CD8-positive, alpha-beta memory T cell (primary cell): Measurements from ENCODE around the gene ARID1B. TPM values are rescaled to one million over a fixed set of nuclear protein-coding genes. Genes with fewer than 3 reads are reported as not detected.

Experiments used
- CTCF ChIA-PET: fragments of 350-600 bp; sonication (Branson Sonifier 250); formaldehyde crosslinking; loops from one replicate; lab custom pipeline; 2021; ENCODE audit warnings: antibody characterized with exemption; lab: Charles Lee
- POLR2A ChIA-PET: fragments of 350-600 bp; sonication (Branson Sonifier 250); formaldehyde crosslinking; loops from one replicate; lab custom pipeline; 2021; ENCODE audit warnings: antibody characterized with exemption; lab: Charles Lee
- DNase-seq, 5 donors: peaks; one replicate each; pipeline versions ENCODE4 v3.0.0 to v3.0.0-alpha.2; 2020 to 2022; ENCODE audit warnings: mixed read lengths in 1 of 5
- H3K27ac ChIP-seq: one replicate; pipeline ENCODE4 v1.7.0; 2013; ENCODE audit warnings: low read depth, mild to moderate bottlenecking, low read length, moderate library complexity
- H3K27me3 ChIP-seq: 2 replicates; pipeline ENCODE4 v1.7.0; 2013; ENCODE audit warnings: low read length, mild to moderate bottlenecking; ENCODE audit not compliant: insufficient read depth, poor library complexity, severe bottlenecking
- H3K36me3 ChIP-seq: 2 replicates; pipeline ENCODE4 v1.7.0; 2013; ENCODE audit warnings: mild to moderate bottlenecking, low read length, moderate library complexity; ENCODE audit not compliant: insufficient read depth
- H3K4me1 ChIP-seq: 2 replicates; pipeline ENCODE4 v1.7.0; 2013; ENCODE audit warnings: mild to moderate bottlenecking, low read length, moderate library complexity; ENCODE audit not compliant: insufficient read depth
- H3K4me3 ChIP-seq: 2 replicates; pipeline ENCODE4 v1.7.0; 2013; ENCODE audit warnings: mild to moderate bottlenecking, low read length
- H3K9me3 ChIP-seq: 2 replicates; pipeline ENCODE4 v1.7.0; 2013; ENCODE audit warnings: mild to moderate bottlenecking, low read length
- H3K27ac Mint-ChIP-seq, 8 donors: one replicate each; pipeline ENCODE4 v1.8.0; 2020 to 2021; ENCODE audit warnings: mixed read lengths in 8 of 8, mild to moderate bottlenecking in 6 of 8, inconsistent platforms in 3 of 8, moderate library complexity in 3 of 8
- H3K27me3 Mint-ChIP-seq, 2 donors: one replicate each; pipeline ENCODE4 v1.8.0; 2020 to 2021; ENCODE audit warnings: mixed read lengths in 2 of 2, mild to moderate bottlenecking in 1 of 2, moderate library complexity in 1 of 2
- H3K36me3 Mint-ChIP-seq, 3 donors: one replicate each; pipeline ENCODE4 v1.8.0; 2020 to 2021; ENCODE audit warnings: mixed read lengths in 3 of 3, inconsistent platforms in 1 of 3, mild to moderate bottlenecking in 1 of 3
- H3K4me1 Mint-ChIP-seq, 3 donors: one replicate each; pipeline ENCODE4 v1.8.0; 2020 to 2021; ENCODE audit warnings: mixed read lengths in 3 of 3, inconsistent platforms in 1 of 3, mild to moderate bottlenecking in 1 of 3
- H3K4me3 Mint-ChIP-seq, 7 donors: one replicate each; pipeline ENCODE4 v1.8.0; 2020 to 2021; ENCODE audit warnings: mixed read lengths in 7 of 7, mild to moderate bottlenecking in 6 of 7, moderate library complexity in 4 of 7, inconsistent platforms in 2 of 7
- H3K9me3 Mint-ChIP-seq, 5 donors: one replicate each; pipeline ENCODE4 v1.8.0; 2020 to 2022; ENCODE audit warnings: mixed read lengths in 5 of 5, mild to moderate bottlenecking in 3 of 5, moderate library complexity in 2 of 5, inconsistent platforms in 1 of 5
- polyA plus RNA-seq: library from polyadenylated mRNA; unstranded; fragments of 300-500 nt; fragmentation: Illumina TruSeq; gene quantifications from one replicate; pipeline ENCODE4 v1.2.3, GENCODE V29; 2021
- total RNA-seq, 2 experiments: library from RNA; stranded (reverse); gene quantifications; one replicate each; pipeline ENCODE4 v1.2.3, GENCODE V29; 2021

ARID1B gene
- total and polyA plus RNA-seq, 3 experiments from 2014 or later: 19.1 to 57.9 (median 53.0) TPM

DNA sequence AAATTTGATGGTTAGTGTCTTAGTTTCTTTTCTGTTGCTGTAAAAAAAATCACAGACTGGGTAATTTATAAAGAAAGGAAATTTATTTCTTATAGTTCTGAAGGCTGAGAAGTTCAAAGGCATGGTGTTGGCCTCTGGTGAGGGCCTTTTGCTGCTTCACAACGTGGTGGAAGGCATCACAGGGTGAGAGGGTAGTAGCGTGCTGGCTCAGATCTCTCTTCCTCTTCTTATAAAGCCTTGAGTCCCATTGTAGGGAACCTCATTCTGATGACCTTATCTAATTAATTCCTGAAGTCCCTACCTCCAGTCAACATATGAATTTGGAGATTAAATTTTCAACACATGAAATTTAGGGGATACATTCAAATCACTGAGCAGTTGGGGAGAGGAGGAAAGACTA, 62.0 kb downstream of the ARID1B start:
- peaks cover 11% of the 10 kb centered on the region for H3K4me1 ChIP-seq
- ChIA-PET CTCF (no interaction called here), POLR2A (no interaction called here)
- Mint-ChIP-seq H3K27ac (peak overlapping the region in 1 of 8 donors; percentile 42), H3K36me3 (peaks cover 0 to 28% (median 8%) of the 10 kb centered on the region in 3 donors), H3K4me3 (no peak overlapping the region), H3K9me3 (no peaks in the 10 kb centered on the region), H3K4me1 (peaks cover 57 to 78% (median 76%) of the 10 kb centered on the region in 3 donors), H3K27me3 (no peaks in the 10 kb centered on the region)
- no peak for DNase-seq
- no peaks in the 10 kb centered on the region for H3K36me3 ChIP-seq
- H3K4me3 ChIP-seq: no peak overlapping the region
- H3K9me3 ChIP-seq: no peaks in the 10 kb centered on the region
- H3K27me3 ChIP-seq: no peaks in the 10 kb centered on the region
- H3K27ac ChIP-seq: no peak overlapping the region

DNA sequence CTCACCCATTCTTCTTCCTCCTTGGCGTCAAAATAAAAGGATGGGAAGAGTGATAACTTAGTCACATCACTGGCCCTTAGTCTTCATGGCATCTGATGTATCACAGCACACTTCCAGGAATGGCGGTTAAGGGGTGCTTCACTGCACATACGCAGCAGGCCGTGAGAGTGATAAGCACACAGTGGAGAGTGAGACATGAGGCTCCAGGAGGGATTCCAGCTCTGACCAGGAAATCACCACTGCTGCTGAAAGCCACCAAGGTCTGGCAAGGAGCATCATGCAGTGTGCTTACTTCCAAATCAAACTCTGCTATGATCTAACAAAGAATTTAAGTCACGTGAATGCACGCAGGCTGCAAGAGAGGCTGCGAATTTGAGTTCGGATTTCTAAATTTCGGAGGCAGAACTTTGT, 62.4 kb downstream of the ARID1B start:
- H3K9me3 Mint-ChIP-seq: no peaks in the 10 kb centered on the region
- Histone ChIP-seq H3K27ac (no peak overlapping the region), H3K36me3 (no peaks in the 10 kb centered on the region), H3K27me3 (no peaks in the 10 kb centered on the region), H3K9me3 (no peaks in the 10 kb centered on the region), H3K4me1 (peaks cover 12% of the 10 kb centered on the region), H3K4me3 (no peak overlapping the region)
- H3K27me3 Mint-ChIP-seq: no peaks in the 10 kb centered on the region
- ChIA-PET POLR2A (no interaction called here), CTCF (no interaction called here)
- peak overlapping the region in 1 of 8 donors; percentile 27 for H3K27ac Mint-ChIP-seq
- H3K4me3 Mint-ChIP-seq: no peak overlapping the region
- peaks cover 0 to 28% (median 8%) of the 10 kb centered on the region in 3 donors for H3K36me3 Mint-ChIP-seq
- no peak for DNase-seq
- H3K4me1 Mint-ChIP-seq: peaks cover 59 to 80% (median 76%) of the 10 kb centered on the region in 3 donors

DNA sequence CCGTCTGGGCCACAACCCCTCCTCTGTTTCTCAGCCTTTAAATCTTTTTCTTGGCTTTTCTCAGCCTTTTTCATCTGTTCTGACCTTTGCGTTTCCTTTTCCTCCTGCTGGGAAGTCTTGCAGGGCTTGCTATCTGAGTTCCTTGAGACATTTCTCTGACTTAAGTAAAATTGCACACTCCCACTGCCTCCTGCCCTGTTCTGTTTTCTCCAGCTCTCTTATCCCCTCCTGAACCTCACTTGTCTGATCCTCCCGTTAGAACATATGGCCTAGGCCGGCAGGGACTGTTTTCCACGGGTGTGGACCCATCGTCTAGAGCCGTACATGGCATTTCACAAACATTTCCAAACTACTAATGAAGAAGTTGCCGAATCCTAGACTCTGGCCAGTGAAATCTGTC, 63.0 kb downstream of the ARID1B start:
- no peak for DNase-seq
- ChIA-PET CTCF (no interaction called here), POLR2A (no interaction called here)
- H3K36me3 ChIP-seq: no peaks in the 10 kb centered on the region
- peaks cover 64 to 86% (median 79%) of the 10 kb centered on the region in 3 donors for H3K4me1 Mint-ChIP-seq
- H3K9me3 Mint-ChIP-seq: no peaks in the 10 kb centered on the region
- H3K27ac ChIP-seq: no peak overlapping the region
- peak overlapping the region in 4 of 7 donors; percentile 1 to 61 (median 9) for H3K4me3 Mint-ChIP-seq
- H3K27me3 Mint-ChIP-seq: no peaks in the 10 kb centered on the region
- peak overlapping the region in 2 of 8 donors; percentile 52 to 73 for H3K27ac Mint-ChIP-seq
- peaks cover 0 to 27% (median 8%) of the 10 kb centered on the region in 3 donors for H3K36me3 Mint-ChIP-seq
- H3K4me1 ChIP-seq: peaks cover 17% of the 10 kb centered on the region
- no peak overlapping the region for H3K4me3 ChIP-seq
- no peaks in the 10 kb centered on the region for H3K9me3 ChIP-seq
- H3K27me3 ChIP-seq: no peaks in the 10 kb centered on the region

DNA sequence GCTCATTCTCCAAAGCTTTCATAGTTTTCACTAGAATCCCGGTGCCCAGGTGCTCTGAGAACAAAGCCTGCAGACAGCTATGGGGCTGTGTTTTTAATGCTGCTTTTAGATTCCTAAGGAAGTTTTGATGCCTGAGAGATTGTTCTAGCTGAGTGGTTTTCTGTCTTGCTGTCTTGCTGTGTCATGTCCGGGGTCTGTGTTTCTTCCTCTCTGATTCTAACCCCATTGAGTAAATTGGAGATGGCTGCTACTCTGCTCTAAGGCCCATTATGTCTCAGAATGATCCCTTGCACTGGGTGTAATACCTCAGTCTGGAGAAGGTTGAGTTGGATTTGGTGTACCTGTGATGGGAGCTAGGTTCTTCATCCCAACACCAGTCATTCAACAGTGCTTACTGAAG, 63.4 kb downstream of the ARID1B start:
- no peak overlapping the region for H3K27ac ChIP-seq
- H3K9me3 ChIP-seq: no peaks in the 10 kb centered on the region
- H3K36me3 ChIP-seq: no peaks in the 10 kb centered on the region
- H3K9me3 Mint-ChIP-seq: no peaks in the 10 kb centered on the region
- no peaks in the 10 kb centered on the region for H3K27me3 ChIP-seq
- no peaks in the 10 kb centered on the region for H3K27me3 Mint-ChIP-seq
- H3K4me1 Mint-ChIP-seq: peaks cover 67 to 90% (median 84%) of the 10 kb centered on the region in 3 donors
- no peak overlapping the region for H3K4me3 ChIP-seq
- H3K27ac Mint-ChIP-seq: peak overlapping the region in 1 of 8 donors; percentile 52
- ChIA-PET POLR2A (no interaction called here), CTCF (no interaction called here)
- H3K4me3 Mint-ChIP-seq: peak overlapping the region in 2 of 7 donors; percentile 4 to 6
- H3K36me3 Mint-ChIP-seq: peaks cover 0 to 27% (median 10%) of the 10 kb centered on the region in 3 donors
- peaks cover 22% of the 10 kb centered on the region for H3K4me1 ChIP-seq
- no peak for DNase-seq

DNA sequence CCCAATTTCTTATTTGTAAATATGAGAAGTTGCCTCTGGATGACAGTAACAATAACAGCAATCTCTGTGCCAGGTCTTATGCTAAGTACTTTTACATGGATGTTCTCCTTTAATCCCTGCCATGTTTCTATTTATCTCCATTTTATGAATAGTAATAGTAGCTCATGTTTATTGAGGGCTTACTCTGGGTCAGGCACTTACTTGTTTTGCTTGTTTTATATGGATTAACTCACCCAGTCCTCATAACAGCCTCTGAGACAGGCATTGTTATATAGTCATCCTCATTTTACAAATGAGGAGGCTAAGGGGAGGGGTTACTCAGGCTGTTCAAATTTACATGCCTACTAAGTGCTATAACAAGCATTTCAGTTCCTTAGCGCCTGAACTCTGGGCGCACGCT, 64.3 kb downstream of the ARID1B start:
- no peaks in the 10 kb centered on the region for H3K36me3 ChIP-seq
- Mint-ChIP-seq H3K36me3 (peaks cover 0 to 18% (median 5%) of the 10 kb centered on the region in 3 donors), H3K27ac (no peak overlapping the region), H3K4me1 (peaks cover 70 to 90% (median 86%) of the 10 kb centered on the region in 3 donors), H3K27me3 (no peaks in the 10 kb centered on the region), H3K9me3 (no peaks in the 10 kb centered on the region), H3K4me3 (no peak overlapping the region)
- no peak overlapping the region for H3K4me3 ChIP-seq
- no peak overlapping the region for H3K27ac ChIP-seq
- H3K9me3 ChIP-seq: no peaks in the 10 kb centered on the region
- H3K27me3 ChIP-seq: no peaks in the 10 kb centered on the region
- H3K4me1 ChIP-seq: peaks cover 25% of the 10 kb centered on the region
- ChIA-PET POLR2A (no interaction called here), CTCF (no interaction called here)
- DNase-seq: no peak

DNA sequence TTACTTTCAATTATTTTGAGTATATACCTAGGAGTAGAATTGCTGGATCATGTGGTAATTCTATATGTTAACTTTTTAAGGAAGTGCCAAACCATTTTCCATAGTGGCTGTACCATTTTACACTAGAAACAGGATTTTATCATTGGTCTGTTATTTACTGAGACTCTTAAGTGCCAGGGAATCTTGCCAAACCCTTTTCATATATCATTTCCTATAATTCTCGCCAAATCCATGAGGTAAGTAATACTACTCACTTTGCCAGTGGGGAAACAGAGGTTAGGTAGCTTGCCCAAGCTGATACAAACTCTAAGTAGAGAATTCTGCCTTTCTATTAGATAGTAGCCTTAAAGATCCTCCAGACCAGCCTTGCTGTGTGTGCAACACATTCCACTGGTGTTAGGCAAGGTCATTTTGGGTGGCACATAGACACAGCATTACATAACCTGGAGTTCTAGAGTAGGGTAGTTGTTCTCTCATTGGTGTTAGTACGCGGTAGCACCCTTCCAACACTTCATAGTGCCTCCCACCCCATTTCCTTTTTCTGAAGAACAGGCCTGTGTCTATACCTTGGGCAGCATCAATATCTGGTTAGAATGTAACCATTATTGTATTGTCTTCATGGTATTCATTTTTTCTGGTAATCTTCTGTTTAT, 65.5 kb downstream of the ARID1B start:
- Histone ChIP-seq H3K9me3 (no peaks in the 10 kb centered on the region), H3K4me1 (peaks cover 36% of the 10 kb centered on the region), H3K27ac (no peak overlapping the region), H3K27me3 (no peaks in the 10 kb centered on the region), H3K36me3 (no peaks in the 10 kb centered on the region), H3K4me3 (no peak overlapping the region)
- no peak overlapping the region for H3K27ac Mint-ChIP-seq
- no peaks in the 10 kb centered on the region for H3K9me3 Mint-ChIP-seq
- POLR2A ChIA-PET: interaction anchor here (0.6 kb wide), 1 partner anchor 66 kb away, joined by 9 read pairs; no protein-coding TSS in a partner anchor
- peaks cover 0 to 15% (median 5%) of the 10 kb centered on the region in 3 donors for H3K36me3 Mint-ChIP-seq
- DNase-seq: no peak
- peaks cover 80 to 93% (median 90%) of the 10 kb centered on the region in 3 donors for H3K4me1 Mint-ChIP-seq
- H3K27me3 Mint-ChIP-seq: no peaks in the 10 kb centered on the region
- CTCF ChIA-PET: no interaction called here
- H3K4me3 Mint-ChIP-seq: no peak overlapping the region

DNA sequence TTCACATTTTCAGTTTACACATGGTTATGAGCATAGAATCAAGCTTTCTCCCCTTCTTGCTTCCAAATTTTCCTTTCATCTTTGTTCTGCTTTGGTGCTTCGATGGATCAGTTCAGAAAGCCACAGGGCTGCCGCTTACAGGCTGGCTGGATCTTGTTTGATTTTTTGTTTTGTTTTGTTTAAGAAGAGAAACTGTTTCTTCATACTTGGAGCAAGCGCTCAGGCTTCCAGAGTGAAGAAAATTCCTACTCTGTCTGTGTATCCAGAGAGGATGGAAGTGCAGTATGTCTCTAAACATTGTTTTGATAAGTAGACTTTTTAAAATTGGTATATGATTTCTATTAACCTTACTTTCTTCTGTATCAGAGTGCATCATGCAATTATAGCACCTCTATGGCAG, 66.9 kb downstream of the ARID1B start:
- peaks cover 90 to 100% (median 99%) of the 10 kb centered on the region in 3 donors for H3K4me1 Mint-ChIP-seq
- POLR2A ChIA-PET: no interaction called here

DNA sequence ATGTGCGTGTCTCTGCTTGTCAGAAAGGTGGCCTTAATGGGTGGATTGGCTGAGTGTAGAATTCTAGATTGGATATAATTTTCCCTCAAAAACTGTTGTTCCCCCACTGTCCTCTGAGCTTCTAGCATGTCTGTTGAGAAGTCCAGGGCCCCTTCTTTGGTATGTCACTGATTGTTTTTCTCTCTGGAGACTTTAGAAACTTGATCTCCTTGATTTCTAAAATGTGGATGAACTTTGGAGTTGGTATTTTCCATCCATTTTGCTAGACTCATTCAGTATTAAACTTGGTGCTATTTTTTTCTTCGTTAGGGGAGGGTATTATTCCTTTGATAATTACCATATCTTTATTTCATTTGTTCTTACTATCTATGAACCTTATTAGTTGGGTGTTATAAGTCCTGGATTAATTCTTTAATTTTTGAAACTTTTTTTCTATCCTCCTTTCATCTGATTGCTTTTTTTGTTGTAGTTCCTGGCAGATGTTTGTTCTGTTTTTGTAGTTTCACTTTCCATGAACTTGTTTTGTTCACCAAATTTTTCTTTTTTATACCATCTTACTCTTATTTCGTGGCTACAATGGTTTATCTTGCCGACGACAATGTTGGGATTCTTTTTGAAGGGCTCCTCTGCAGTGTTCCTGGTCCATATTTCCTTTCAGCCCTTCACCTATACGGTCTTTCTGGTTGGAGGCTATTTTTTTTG, 68.4 kb downstream of the ARID1B start:
- H3K4me3 Mint-ChIP-seq: peak overlapping the region in 5 of 7 donors; percentile 0 to 24 (median 3)
- ChIA-PET CTCF (no interaction called here), POLR2A (interaction anchor here (0.7 kb wide), 1 partner anchor 33 kb away, joined by 5 read pairs; no protein-coding TSS in a partner anchor)
- H3K4me3 ChIP-seq: no peak overlapping the region
- H3K27ac ChIP-seq: no peak overlapping the region
- no peaks in the 10 kb centered on the region for H3K27me3 Mint-ChIP-seq
- H3K9me3 ChIP-seq: no peaks in the 10 kb centered on the region
- H3K27me3 ChIP-seq: no peaks in the 10 kb centered on the region
- H3K4me1 ChIP-seq: peaks cover 25% of the 10 kb centered on the region
- H3K4me1 Mint-ChIP-seq: peaks cover 90 to 99% (median 99%) of the 10 kb centered on the region in 3 donors
- peaks cover 0 to 9% (median 2%) of the 10 kb centered on the region in 3 donors for H3K36me3 Mint-ChIP-seq
- peak overlapping the region in 4 of 8 donors; percentile 1 to 14 (median 10) for H3K27ac Mint-ChIP-seq
- no peak for DNase-seq
- no peaks in the 10 kb centered on the region for H3K9me3 Mint-ChIP-seq
- no peaks in the 10 kb centered on the region for H3K36me3 ChIP-seq

More for the DNA sequence above, 66.9 kb downstream of the ARID1B start:
- H3K9me3 ChIP-seq: no peaks in the 10 kb centered on the region
- H3K27me3 ChIP-seq: no peaks in the 10 kb centered on the region
- peaks cover 34% of the 10 kb centered on the region for H3K4me1 ChIP-seq
- Mint-ChIP-seq H3K27ac (peak overlapping the region in 1 of 8 donors; percentile 27), H3K4me3 (peak overlapping the region in 1 of 7 donors; percentile 72), H3K9me3 (no peaks in the 10 kb centered on the region), H3K27me3 (no peaks in the 10 kb centered on the region), H3K36me3 (peaks cover 0 to 14% (median 5%) of the 10 kb centered on the region in 3 donors)
- DNase-seq: no peak
- no peak overlapping the region for H3K4me3 ChIP-seq
- H3K27ac ChIP-seq: no peak overlapping the region
- CTCF ChIA-PET: no interaction called here
- H3K36me3 ChIP-seq: no peaks in the 10 kb centered on the region
